Measurements from ENCODE around the gene NTSR1.

- no peak for TF ChIP-seq POLR2A (IDR thresholded peaks at IDR 0.05; ENCODE audit: low read depth, low read length)
- no peak for TF ChIP-seq POLR2AphosphoS5 (IDR thresholded peaks at IDR 0.05; ENCODE audit: low read depth, low read length)
- TF ChIP-seq PAX5 (IDR thresholded peaks at IDR 0.05; ENCODE audit: insufficient read depth, low read length, severe bottlenecking), result no peak
- no peak for TF ChIP-seq TAF1 (IDR thresholded peaks at IDR 0.05; ENCODE audit: low read depth, low read length)
- TF ChIP-seq POU2F2 (IDR thresholded peaks at IDR 0.05; ENCODE audit: low read depth, low read length), result no peak
Observed at GRCh38 chr20:62694106-62694505, 14.5 kb upstream of the NTSR1 start.

Data from GM12891 (cell line).